Measurements from ENCODE around the gene PADI2.

- TF ChIP-seq, protein P1, sequence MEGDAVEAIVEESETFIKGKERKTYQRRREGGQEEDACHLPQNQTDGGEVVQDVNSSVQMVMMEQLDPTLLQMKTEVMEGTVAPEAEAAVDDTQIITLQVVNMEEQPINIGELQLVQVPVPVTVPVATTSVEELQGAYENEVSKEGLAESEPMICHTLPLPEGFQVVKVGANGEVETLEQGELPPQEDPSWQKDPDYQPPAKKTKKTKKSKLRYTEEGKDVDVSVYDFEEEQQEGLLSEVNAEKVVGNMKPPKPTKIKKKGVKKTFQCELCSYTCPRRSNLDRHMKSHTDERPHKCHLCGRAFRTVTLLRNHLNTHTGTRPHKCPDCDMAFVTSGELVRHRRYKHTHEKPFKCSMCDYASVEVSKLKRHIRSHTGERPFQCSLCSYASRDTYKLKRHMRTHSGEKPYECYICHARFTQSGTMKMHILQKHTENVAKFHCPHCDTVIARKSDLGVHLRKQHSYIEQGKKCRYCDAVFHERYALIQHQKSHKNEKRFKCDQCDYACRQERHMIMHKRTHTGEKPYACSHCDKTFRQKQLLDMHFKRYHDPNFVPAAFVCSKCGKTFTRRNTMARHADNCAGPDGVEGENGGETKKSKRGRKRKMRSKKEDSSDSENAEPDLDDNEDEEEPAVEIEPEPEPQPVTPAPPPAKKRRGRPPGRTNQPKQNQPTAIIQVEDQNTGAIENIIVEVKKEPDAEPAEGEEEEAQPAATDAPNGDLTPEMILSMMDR (IDR thresholded peaks at IDR 0.05) = no peak
- TF ChIP-seq POLR2A (IDR thresholded peaks at IDR 0.05) = no peak
Measured at GRCh38 chr1:17098446-17099317, 20.6 kb downstream of the PADI2 start.

All from uterus (tissue), 2 donors.